K562 (cell line): ENCODE results near the gene DTX3. TPM values are rescaled to one million over a fixed set of nuclear protein-coding genes. Genes with fewer than 3 reads are reported as not detected.

Experiments used
- ETV1 ChIP-seq: fragments of 450-650 bp; conservative IDR thresholded peaks from 2 replicates; pipeline ENCODE4 v1.6.1; 2016; ENCODE audit warnings: missing genetic modification characterization, control low read depth, low read depth, missing compliant biosample characterization
- GTF3C2 ChIP-seq: IDR thresholded peaks from 3 replicates; pipeline ENCODE4 v1.6.1; 2011; ENCODE audit warnings: borderline replicate concordance, mild to moderate bottlenecking, moderate library complexity; ENCODE audit not compliant: insufficient read length; ENCODE audit errors: extremely low read depth
- KLF1 ChIP-seq: fragments of 450-650 bp; IDR thresholded peaks from 2 replicates; pipeline ENCODE4 v1.6.1; 2016; ENCODE audit warnings: missing genetic modification characterization, missing compliant biosample characterization
- REST ChIP-seq, 2 experiments: fragments of 450-650 bp; formaldehyde crosslinking in 1 of 2; IDR thresholded peaks; 2 replicates each; pipeline versions ENCODE4 v1.4.0 to v1.6.1; 2014 to 2020; ENCODE audit warnings: mild to moderate bottlenecking in 2 of 2, borderline replicate concordance in 1 of 2, low read depth in 1 of 2
- RNF2 ChIP-seq: sonication (generic); IDR thresholded peaks from 2 replicates; pipeline ENCODE4 v1.6.1; 2016
- SAFB ChIP-seq: fragments of 200-400 bp; formaldehyde crosslinking; IDR thresholded peaks from 2 replicates; pipeline ENCODE4 v1.6.1; 2017; ENCODE audit warnings: low read depth, low read length, borderline replicate concordance
- SMAD1 ChIP-seq: fragments of 150-350 bp; IDR thresholded peaks from 2 replicates; pipeline ENCODE4 v1.6.1; 2014; ENCODE audit warnings: low read length, low read depth; ENCODE audit not compliant: partially characterized antibody
- TRIM28 ChIP-seq: fragments of 450-650 bp; IDR thresholded peaks from 2 replicates; pipeline ENCODE4 v1.6.1; 2017
- ZNF232 ChIP-seq: sonication (generic); formaldehyde crosslinking; IDR thresholded peaks from 2 replicates; pipeline ENCODE4 v1.8.0; 2022; ENCODE audit warnings: mild to moderate bottlenecking, missing genetic modification reagents
- polyA plus RNA-seq, 8 experiments: library from polyadenylated mRNA; depleted of rRNA in 4 of 8; stranded (reverse) in 5 of 8; unstranded in 3 of 8; fragments of >200 nt; fragmentation: Nextera tagmentation in 2 of 8; fragmentation: Illumina TruSeq in 1 of 8; extraction: Ambion mirVana in 2 of 8; extraction: Trizol in 1 of 8; gene quantifications; 2 replicates each; pipeline versions ENCODE4 v1.2.1 to v1.2.3, GENCODE V29; 2011 to 2014; ENCODE audit warnings: inconsistent platforms in 1 of 8, missing spikeins in 1 of 8
- total RNA-seq, 7 experiments: library from RNA; depleted of rRNA in 6 of 7; stranded (reverse); fragments of >200 nt in 6 of 7; fragmentation: Illumina TruSeq in 2 of 7; extraction: Trizol in 2 of 7; gene quantifications; 2 replicates each; pipeline versions ENCODE4 v1.2.1 to v1.2.3, GENCODE V29; 2011 to 2021; ENCODE audit warnings: low replicate concordance in 1 of 7
- TF ChIP-seq, protein P1 (sequence below): fragments of 150-350 bp; conservative IDR thresholded peaks from 2 replicates; pipeline ENCODE4 v1.6.1; 2014; ENCODE audit warnings: low read length

DTX3 gene
- total and polyA plus RNA-seq, 9 of the 15 experiments (the other 6 are each of a cell fraction or from before 2014, with no cell fraction given): 0.03 to 0.09 (median 0.06) TPM; not detected in 6

DNA sequence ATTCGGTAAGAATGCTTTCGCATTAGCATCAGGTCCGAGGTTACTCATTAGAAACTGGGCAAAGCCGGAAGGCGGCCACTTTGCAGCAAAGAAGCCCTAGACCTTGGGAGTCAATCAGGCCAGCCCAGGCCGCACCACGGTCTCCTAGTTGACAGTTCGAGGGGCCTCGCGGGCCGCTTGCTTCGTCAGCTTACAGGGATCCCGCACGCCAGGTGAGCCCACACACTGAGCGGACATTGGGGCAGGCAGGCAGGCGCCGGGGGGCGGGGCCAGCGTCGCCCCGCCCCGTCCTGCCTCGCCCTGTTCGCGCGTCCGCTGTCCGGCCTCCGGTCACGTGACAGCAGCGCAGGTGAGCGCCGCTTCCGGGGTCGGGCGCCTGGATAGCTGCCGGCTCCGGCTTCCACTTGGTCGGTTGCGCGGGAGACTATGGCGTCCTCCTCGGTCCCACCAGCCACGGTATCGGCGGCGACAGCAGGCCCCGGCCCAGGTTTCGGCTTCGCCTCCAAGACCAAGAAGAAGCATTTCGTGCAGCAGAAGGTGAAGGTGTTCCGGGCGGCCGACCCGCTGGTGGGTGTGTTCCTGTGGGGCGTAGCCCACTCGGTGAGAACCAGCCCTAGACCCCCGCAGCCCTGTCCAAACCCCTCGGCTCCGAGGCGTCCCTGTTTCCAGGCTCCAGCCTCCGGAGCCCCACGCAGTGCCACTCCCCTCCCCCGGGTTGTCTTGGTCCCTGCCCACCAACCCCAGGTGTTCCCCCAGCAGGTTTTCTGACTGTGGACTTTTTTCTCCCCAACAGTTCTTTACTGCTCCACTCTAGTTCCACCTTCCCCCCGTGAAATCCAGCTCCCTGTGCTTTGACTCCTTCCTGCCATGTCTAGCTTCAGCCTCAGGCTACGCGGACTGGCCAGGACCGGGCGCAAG, 13.5 kb upstream of the DTX3 start, which contains the start of gene PIP4K2C (continued):
- TF ChIP-seq GTF3C2 (no peak), SMAD1 (no peak), TRIM28 (no peak), REST (IDR thresholded peaks at IDR 0.05; ENCODE audit: borderline replicate concordance) (peak; percentile 77), REST (CRISPR knock-in tag; IDR thresholded peaks at IDR 0.05; ENCODE audit: low read depth) (peak; percentile 60; the same call in 1 of the 2 replicates), SAFB (peak; percentile 26; the same call in 1 of the 2 replicates), ETV1 (tag) (peak; percentile 73), ZNF232 (CRISPR knock-in tag) (no peak), RNF2 (0 out of 2 replicates have a peak, but pooled peaks have one; percentile 30), KLF1 (peak; percentile 68; the same call in 1 of the 2 replicates)
- TF ChIP-seq, protein P1, sequence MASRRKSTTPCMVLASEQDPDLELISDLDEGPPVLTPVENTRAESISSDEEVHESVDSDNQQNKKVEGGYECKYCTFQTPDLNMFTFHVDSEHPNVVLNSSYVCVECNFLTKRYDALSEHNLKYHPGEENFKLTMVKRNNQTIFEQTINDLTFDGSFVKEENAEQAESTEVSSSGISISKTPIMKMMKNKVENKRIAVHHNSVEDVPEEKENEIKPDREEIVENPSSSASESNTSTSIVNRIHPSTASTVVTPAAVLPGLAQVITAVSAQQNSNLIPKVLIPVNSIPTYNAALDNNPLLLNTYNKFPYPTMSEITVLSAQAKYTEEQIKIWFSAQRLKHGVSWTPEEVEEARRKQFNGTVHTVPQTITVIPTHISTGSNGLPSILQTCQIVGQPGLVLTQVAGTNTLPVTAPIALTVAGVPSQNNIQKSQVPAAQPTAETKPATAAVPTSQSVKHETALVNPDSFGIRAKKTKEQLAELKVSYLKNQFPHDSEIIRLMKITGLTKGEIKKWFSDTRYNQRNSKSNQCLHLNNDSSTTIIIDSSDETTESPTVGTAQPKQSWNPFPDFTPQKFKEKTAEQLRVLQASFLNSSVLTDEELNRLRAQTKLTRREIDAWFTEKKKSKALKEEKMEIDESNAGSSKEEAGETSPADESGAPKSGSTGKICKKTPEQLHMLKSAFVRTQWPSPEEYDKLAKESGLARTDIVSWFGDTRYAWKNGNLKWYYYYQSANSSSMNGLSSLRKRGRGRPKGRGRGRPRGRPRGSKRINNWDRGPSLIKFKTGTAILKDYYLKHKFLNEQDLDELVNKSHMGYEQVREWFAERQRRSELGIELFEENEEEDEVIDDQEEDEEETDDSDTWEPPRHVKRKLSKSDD: no peak
